Stimulated activated CD8-positive, alpha-beta memory T cell treated with anti-CD3 and anti-CD28 coated beads, Interleukin-7, amount 100 ng/mL, for 48 hours (primary cell): ENCODE results near the gene CAPN14.
A peak's percentile ranks its signal among the peaks of the same experiment; 100 is the strongest.

Experiments used
- DNase-seq, 2 donors: peaks; one replicate each; pipeline ENCODE4 v3.0.0-alpha.2; 2020; ENCODE audit warnings: low read depth in 1 of 2; ENCODE audit errors: extremely low read depth in 1 of 2

The CAPN14 gene

DNA sequence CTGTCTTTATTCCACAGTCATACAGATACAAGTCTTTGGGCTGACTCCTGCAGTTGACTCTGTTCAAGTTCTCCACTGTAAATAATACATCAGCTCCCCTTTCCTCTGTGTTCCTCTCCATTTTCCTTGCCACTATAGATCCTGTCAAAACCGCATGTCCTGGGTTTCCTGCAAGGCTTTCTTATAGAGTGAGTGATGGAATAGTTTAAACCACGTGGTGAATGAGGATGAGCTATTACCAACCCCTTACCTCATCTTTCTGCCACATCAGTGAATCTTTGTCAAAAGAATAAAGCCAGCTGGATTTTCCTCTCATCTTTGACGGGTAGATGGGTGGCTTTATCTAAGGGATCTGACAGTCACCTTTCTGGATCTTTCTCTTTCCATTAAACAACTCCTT lies 75.2 kb downstream of the CAPN14 start:
- DNase-seq: no peak

- DNase-seq: no peak
These were observed 75.8 kb downstream of the CAPN14 start for GRCh38 chr2:31141443-31142085.

- DNase-seq: no peak
These were observed 77.2 kb downstream of the CAPN14 start for GRCh38 chr2:31140151-31140550.

- DNase-seq: no peak
These were observed 77.6 kb downstream of the CAPN14 start for GRCh38 chr2:31139671-31140070.

DNA sequence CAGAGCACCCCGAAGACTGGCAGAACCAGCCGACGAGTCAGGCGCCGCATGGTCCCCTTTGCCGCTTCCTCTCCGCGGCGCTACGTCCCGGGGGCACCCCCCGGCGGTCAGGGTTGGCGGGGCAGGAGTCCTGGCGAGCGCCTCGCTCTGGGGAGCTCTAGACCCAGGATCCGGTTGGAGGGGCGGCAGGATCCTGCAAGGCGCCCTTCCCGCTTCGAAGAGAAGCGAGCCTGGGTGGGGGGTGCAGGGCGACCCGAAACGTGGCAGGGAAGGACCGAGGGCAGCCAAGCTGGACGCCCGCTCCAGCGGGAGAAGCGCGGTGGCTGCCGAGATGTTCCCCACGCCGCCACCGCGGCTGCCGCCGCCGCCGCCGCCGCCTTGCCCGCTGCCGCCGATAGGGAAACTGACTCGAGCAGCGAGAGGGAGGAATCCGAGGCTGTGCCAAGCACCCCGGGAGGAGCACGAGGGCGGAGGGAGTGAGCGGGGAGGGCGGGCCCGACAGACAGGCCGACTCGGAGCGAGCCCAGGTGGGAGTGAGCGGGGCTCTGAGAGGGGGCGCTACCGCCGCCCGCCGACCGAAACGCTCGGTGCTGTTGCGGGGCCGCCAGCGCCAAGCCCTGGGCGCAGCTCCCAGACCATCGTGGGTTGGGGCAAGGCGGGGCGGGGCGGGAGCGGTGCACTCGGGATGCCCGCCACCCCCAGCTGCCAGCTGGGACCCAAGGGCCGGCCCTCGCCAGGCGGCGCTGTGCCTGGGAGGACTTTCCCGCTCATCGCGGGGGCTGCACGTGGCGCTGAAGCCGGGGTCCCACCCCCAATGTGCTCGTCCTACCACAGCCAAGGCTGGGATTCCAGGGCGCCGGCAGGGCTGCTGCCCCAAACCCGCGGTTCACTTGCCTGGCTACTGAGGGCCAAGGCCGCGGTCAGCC lies 79.0 kb downstream of the CAPN14 start, which contains the start of gene GALNT14:
Gene GALNT14, minus strand, starts transcription at position 404 of the 926 bp plus-strand sequence. Its CDS starts 354 bp downstream, at position 50.
- DNase-seq: peak; percentile 13 to 34

DNA sequence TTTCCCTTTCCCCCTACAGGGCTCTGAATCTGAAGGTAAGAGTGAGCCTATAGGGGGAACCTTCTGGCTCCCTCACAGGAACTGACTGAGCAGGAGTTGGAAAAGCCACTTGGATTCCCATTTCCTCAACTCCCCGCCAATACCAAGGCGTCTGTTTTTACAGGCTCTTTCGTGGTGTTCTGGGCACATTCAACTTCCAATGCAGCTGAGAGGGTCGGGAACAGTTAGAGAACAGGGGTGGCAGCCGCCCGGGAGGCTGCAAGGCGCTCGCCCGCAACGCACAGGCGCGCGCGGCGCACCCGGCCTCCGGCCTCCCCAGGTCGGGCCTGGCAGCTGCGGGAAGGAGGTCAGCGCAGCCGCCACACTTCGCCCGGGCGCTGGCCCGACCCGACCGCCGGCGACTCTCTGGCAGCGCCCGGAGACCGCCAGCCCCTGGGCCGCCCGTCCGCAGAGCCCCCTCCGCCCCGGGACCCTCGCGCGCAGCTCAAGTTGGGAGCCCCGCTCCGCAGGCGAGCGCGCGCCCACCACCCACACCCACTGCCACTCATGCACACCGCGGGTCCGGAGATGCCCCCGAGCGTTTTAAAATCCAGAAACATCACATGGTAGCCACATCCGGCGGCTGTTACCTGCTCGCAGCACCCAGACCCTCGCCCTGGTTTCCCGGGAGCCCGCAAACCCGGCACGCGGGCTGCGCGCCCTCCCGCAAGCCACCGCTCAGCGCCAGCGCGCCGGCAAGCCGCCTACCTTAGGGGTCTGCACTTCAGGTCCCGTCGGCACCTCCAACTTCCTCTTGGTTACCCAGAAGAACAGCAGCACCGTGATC lies 79.9 kb downstream of the CAPN14 start:
- DNase-seq: no peak

GRCh38 chr2:31136732-31137131 lies 80.6 kb downstream of the CAPN14 start:
- DNase-seq: no peak

GRCh38 chr2:31136000-31136399 lies 81.3 kb downstream of the CAPN14 start:
- no peak for DNase-seq

- no peak for DNase-seq
These were observed 82.8 kb downstream of the CAPN14 start for GRCh38 chr2:31134480-31134879.

DNA sequence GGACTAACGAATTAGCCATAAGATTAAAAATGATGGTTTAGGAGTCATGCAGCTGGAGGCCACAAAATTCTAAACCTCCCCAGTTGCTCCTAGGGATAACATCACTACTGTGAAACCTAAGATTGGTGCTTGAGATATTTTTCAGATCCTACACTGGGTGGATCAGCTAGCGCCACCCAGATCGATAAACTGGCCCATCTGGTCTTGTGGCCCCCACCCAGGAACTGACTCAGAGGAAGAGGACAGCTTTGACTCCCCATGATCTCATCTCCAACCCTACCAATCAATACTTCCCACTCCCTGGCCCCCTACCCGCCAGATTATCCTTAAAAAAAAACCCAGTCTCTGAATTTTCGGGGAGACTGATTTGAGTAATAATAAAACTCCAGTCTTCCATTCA lies 84.5 kb downstream of the CAPN14 start:
- no peak for DNase-seq

DNA sequence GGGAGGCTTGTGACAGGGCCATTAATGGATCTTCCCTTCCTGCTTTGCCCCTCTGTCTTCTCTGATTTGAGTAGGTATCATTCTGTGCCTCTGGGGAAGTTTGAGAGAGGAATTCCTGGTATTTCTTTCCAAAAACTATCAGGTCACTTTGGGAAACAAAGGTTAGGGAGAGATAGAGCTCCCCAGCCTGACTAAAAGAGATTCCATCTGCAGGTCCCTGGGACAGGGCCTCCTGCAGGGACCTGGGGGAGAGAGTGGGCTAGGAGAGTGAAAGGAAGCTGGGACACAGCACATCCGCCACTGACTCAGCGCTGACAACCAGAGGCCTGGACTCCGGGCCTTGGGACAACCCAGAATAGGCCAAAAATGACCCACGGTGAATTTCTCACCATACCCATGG lies 85.4 kb downstream of the CAPN14 start:
- no peak for DNase-seq

DNA sequence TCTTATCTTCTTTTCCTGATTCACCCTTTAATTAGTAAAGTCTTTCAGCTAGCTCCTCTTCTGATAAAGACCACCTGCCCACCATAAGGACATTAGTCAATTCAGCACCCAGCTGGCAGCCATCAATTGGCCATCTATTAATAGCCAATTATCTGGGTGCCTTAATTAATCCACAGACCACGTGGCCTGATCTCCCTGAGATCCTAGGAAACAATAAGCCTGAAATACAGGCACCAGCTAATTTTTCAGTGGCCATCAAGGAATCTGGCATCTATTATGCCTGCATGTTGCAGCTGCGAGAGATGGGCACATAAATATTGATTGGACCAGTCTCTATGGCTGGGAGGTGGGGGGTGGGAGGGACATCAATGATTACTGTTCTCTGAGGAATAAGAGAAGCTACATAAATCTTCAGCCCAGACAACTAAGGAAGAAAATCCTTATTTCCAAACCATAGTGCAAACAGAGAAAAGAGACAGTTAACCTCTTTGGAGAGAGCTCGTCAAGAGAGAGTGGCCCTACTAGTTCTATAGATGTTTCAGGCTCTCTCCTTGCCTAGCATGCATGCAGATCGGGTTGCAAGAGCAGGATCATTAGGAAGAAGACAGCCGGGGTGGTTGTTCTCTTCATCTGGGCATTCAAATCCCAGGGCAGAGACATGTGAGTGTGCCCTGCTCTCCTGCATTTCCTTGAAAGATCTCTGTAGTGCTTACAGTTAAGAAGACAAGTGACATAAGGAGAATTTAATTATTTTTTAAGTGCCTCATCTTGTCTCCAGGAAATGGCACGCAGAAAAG lies 87.7 kb downstream of the CAPN14 start:
- DNase-seq: no peak

DNA sequence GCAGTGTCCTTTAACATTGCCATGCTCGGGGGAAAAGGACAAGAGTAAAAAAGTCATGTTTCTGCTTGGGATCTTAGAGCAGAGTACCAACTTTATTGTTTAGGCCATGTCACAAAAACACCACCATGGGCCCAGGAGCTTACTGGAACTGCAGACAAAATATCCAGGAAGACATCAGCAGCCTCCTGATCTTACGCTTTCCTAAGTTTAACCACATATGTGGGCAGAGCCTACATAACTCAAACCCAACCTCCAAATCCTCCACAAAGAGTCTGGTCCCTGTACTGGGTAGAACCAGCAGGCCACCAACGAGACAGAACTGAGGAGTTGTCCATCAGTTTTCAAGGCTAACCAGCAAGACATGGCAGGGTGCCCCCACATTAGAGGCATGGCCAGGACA lies 89.4 kb downstream of the CAPN14 start:
- no peak for DNase-seq

DNA sequence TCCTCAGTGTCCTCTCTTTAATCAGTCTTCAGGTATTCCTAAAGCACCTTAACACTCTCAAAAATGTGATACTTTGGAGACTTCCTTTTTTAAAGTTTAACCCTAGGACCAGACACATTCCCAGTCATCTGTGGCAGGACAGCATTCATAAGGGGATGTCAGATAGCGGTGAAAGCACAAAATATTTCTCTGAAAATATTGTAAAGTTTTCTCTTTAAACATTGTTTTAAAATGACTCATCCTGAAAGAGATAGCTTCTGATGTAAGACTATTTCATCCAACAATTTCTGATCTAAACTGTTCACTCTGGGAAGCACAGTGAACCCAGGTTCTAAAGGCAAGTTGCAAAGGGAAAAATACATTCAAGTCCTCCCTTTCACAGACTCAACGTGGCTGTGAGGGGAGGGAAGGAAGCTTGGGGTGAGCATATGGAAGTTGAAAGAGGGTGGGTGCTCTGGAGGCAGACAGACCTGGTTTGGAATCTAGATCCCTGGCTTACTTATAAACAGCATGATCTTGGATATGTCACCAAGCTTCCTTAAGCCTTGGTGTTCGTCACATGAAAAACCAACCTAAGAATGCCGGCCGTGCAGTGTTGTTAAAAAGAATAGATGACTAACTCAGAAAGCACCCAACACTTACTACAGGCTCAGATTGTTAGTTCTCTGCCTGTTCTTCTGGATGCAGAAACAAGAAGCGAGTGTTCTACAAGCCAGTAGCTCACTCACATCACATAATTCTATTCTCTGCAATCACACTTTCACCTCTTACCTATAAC lies 91.2 kb downstream of the CAPN14 start:
- no peak for DNase-seq

- DNase-seq: no peak
These were observed 92.4 kb downstream of the CAPN14 start for GRCh38 chr2:31124904-31125303.
